ENCODE data around the gene TIMM29. TPM values are rescaled to one million over a fixed set of nuclear protein-coding genes. Genes with fewer than 3 reads are reported as not detected.
"Not testable (repeated sequence)": the region's sequence is repeated elsewhere in the genome, so short reads cannot be mapped to it uniquely, and the experiment has no call there.

TIMM29 gene
- total RNA-seq, 1 experiment from 2014 or later: 22.5 TPM

DNA sequence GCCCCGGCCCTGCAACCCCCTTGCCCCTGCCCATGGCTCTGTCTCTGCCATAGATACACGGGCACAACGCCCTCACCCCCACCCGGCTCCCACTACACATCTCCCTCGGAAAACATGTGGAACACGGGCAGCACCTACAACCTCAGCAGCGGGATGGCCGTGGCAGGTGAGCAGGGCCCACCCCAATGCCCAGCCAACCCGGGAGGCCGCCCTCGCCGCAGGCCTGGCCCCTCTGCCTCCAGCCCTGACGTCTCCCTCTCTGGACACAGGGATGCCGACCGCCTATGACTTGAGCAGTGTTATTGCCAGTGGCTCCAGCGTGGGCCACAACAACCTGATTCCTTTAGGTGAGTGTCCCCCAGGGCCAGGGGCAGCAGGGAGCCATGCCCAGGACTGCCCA, 7.8 kb upstream of the TIMM29 start:
- Histone ChIP-seq H3K36me3 (no peaks in the 10 kb centered on the region; the same call in 1 of the 2 replicates), H3K4me3 (no peak overlapping the region), H3K27me3 (no peaks in the 10 kb centered on the region), H3K4me1 (no peaks in the 10 kb centered on the region), H3K9me3 (replicated peaks) (no peaks in the 10 kb centered on the region), H3K27ac (no peak overlapping the region)
- no peak for DNase-seq

DNA sequence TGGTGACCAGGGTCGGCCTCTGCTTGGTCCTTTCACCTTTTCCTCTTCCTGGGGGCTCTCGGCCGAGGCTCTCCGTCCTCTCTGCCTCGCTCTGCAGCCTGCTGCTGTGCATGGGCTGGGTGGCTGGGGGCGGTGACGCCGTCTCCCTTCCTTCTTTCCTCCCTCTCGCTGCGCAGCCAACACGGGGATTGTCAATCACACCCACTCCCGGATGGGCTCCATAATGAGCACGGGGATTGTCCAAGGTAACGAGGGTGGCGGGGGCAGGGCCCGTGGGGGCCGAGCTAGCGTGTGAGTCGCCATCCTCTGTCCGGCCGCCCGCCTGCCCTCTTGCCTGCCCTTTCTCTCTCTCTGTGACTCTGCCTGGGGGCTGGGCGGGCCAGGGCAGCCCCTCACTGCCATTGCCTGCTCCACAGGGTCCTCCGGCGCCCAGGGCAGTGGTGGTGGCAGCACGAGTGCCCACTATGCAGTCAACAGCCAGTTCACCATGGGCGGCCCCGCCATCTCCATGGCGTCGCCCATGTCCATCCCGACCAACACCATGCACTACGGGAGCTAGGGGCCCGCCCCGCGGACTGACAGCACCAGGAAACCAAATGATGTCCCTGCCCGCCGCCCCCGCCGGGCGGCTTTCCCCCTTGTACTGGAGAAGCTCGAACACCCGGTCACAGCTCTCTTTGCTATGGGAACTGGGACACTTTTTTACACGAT, 7.3 kb upstream of the TIMM29 start:
- no peaks in the 10 kb centered on the region for H3K4me1 ChIP-seq
- no peak overlapping the region for H3K27ac ChIP-seq
- H3K9me3 ChIP-seq (replicated peaks): no peaks in the 10 kb centered on the region
- no peaks in the 10 kb centered on the region for H3K27me3 ChIP-seq
- no peak overlapping the region for H3K4me3 ChIP-seq
- H3K36me3 ChIP-seq: no peaks in the 10 kb centered on the region; the same call in 1 of the 2 replicates
- no peak for DNase-seq

DNA sequence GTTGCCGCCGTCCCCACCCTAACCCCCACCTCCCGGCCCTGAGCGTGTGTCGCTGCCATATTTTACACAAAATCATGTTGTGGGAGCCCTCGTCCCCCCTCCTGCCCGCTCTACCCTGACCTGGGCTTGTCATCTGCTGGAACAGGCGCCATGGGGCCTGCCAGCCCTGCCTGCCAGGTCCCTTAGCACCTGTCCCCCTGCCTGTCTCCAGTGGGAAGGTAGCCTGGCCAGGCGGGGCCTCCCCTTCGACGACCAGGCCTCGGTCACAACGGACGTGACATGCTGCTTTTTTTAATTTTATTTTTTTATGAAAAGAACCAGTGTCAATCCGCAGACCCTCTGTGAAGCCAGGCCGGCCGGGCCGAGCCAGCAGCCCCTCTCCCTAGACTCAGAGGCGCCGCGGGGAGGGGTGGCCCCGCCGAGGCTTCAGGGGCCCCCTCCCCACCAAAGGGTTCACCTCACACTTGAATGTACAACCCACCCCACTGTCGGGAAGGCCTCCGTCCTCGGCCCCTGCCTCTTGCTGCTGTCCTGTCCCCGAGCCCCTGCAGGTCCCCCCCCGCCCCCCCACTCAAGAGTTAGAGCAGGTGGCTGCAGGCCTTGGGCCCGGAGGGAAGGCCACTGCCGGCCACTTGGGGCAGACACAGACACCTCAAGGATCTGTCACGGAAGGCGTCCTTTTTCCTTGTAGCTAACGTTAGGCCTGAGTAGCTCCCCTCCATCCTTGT, 6.5 kb upstream of the TIMM29 start:
- no peaks in the 10 kb centered on the region for H3K27me3 ChIP-seq
- DNase-seq: no peak
- no peak overlapping the region for H3K4me3 ChIP-seq
- no peaks in the 10 kb centered on the region for H3K4me1 ChIP-seq
- H3K9me3 ChIP-seq (replicated peaks): no peaks in the 10 kb centered on the region
- H3K27ac ChIP-seq: no peak overlapping the region
- no peaks in the 10 kb centered on the region; the same call in 1 of the 2 replicates for H3K36me3 ChIP-seq

DNA sequence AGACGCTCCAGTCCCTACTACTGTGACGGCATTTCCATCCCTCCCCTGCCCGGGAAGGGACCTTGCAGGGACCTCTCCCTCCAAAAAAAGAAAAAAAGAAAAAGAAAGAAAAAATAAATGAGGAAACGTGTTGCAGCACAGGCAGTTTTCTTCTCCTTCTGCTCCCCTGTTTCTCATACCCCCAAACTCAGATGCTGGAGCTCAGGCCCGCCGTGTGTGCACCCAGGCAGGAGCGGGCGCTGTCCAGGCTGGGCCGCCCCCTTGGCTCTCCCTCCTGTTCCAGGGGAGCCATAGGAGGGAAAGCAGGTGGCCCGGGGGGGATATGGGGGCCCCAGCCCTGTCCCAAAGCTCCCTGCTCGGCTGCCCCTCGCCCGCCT, 6.0 kb upstream of the TIMM29 start:
- Histone ChIP-seq H3K4me3 (no peak overlapping the region), H3K36me3 (no peaks in the 10 kb centered on the region; the same call in 1 of the 2 replicates), H3K27ac (no peak overlapping the region), H3K4me1 (no peaks in the 10 kb centered on the region; the same call in 1 of the 2 replicates), H3K9me3 (replicated peaks) (no peaks in the 10 kb centered on the region), H3K27me3 (no peaks in the 10 kb centered on the region)
- DNase-seq: no peak

DNA sequence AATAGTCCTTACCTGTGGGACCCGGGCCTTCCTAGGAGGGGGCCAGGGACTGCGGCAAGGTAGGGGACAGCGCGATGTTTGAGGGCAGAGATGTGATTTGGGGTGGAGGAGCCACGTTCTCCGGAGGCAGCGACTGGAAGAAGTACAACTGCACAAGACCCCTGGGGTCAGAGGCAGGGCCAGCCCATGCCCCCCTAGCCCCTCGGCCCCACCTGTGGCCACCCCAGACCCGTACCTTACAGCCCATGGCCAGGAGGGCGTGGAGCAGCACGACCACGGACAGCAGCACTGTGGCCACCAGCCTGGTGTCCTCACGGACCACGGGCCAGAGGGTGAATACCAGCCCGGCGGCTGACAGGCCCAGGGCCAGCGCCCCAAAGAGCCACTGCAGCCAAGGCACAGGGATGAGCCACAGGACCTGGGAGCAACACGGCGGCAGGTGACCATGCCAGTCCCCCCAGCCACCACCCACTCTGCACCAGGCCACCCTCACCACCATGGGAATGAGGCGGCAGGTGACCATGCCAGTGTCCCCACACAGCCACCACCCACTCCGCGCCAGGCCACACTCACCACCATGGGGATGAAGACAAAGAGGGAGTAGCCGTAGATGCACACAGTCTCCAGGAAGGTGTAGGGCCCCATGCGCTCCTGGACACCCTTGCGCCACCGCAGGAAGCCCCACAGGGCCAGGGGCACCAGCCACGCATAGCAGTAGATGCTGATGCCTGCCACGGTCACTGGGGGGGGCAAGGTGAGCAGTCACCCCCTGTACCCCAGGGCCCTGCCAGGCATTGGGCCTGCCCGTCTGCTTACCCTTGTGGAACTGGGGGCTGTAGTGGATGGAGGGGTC, 5.1 kb upstream of the TIMM29 start:
- Histone ChIP-seq H3K27ac (no peak overlapping the region), H3K9me3 (replicated peaks) (no peaks in the 10 kb centered on the region), H3K4me3 (no peak overlapping the region), H3K36me3 (no peaks in the 10 kb centered on the region; the same call in 1 of the 2 replicates), H3K4me1 (no peaks in the 10 kb centered on the region; the same call in 1 of the 2 replicates), H3K27me3 (no peaks in the 10 kb centered on the region)
- no peak for DNase-seq

DNA sequence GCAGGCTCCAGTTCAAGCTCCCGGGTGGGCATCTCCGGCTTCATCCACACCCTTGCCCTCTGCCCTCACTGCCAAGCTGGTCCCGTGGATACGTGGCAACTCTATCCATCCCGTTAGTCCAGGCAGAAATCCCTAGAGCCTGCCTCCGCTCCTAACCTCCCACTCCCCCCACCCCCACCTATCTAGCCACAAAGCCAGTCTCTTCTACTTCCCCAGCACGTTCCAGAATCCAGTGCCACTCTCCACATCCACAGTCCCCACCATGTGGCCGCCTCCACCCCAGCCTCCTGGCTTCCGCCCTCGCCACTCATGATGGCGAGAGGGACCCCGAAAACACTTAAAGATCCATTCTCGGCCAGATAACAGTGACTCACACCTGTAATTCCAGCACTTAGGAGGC, 4.0 kb upstream of the TIMM29 start:
- Histone ChIP-seq H3K36me3 (no peaks in the 10 kb centered on the region; the same call in 1 of the 2 replicates), H3K4me3 (no peak overlapping the region), H3K9me3 (replicated peaks) (no peaks in the 10 kb centered on the region), H3K27me3 (no peaks in the 10 kb centered on the region), H3K4me1 (no peaks in the 10 kb centered on the region; the same call in 1 of the 2 replicates), H3K27ac (no peak overlapping the region)
- no peak for DNase-seq

DNA sequence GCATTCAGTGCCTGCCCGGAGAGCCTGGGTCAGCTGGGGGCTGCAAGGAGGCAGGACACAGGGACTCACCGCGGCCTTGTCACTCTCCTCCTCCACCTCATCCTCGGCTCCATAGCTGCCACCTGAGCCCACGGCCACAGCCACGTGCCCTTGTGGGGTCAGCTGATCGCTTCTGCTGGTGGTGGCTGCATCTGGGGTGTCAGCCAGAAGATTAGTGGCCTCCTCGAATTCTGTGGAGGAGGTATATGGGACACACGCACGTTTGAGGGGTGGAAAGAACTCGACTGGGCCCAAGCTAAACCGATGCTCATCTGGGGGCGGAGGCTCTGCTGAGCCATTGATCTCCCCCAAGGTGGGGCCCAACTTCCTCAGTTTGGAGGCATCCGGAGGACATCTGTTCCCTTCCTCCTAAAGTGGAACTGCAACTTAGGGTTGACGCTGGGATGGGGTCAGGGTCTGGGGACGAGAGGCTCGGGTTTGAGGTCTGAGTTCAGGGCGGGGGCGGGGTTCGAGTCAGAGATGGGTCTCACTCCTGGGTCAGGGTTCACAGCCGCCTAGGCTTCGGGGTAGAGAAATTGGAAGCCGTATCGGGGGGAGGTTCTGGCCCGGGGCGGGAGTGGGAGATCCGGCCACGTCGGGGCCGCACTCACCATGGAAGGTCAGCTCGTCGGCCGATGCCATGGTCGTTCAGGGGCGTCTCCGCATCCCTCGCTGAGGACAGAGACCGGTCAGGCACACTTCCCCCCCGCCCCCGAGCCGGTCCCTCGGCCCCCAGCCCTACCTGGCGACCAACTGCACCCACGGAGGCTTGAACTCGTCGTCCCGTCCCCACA, 665 bp upstream of the TIMM29 start:
- Histone ChIP-seq H3K27me3 (no peaks in the 10 kb centered on the region), H3K27ac (no peak overlapping the region; the same call in 1 of the 2 replicates), H3K4me1 (no peaks in the 10 kb centered on the region; the same call in 1 of the 2 replicates), H3K36me3 (0 out of 2 replicates have a peak, but pooled peaks cover 7% of the 10 kb centered on the region), H3K4me3 (peak overlapping the region; percentile 85), H3K9me3 (replicated peaks) (no peaks in the 10 kb centered on the region)
- no peak for DNase-seq

DNA sequence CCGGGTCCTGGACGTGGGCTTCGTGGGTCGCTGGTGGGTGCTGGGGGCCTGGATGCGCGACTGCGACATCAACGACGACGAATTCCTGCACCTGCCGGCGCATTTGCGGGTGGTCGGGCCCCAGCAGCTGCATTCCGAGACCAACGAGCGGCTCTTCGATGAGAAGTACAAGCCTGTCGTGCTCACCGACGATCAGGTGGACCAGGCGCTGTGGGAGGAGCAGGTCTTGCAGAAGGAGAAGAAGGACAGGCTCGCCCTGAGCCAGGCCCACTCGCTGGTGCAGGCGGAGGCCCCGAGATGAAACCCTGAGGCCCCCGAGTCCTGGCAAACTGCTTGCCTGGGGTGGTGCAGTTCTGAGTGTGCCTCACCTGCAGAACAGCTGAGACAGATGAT, 787 bp downstream of the TIMM29 start:
- Histone ChIP-seq H3K27me3 (no peaks in the 10 kb centered on the region), H3K27ac (no peak overlapping the region; the same call in 1 of the 2 replicates), H3K9me3 (replicated peaks) (no peaks in the 10 kb centered on the region), H3K36me3 (0 out of 2 replicates have a peak, but pooled peaks cover 7% of the 10 kb centered on the region), H3K4me3 (peak overlapping the region; percentile 85), H3K4me1 (no peaks in the 10 kb centered on the region; the same call in 1 of the 2 replicates)
- no peak for DNase-seq

DNA sequence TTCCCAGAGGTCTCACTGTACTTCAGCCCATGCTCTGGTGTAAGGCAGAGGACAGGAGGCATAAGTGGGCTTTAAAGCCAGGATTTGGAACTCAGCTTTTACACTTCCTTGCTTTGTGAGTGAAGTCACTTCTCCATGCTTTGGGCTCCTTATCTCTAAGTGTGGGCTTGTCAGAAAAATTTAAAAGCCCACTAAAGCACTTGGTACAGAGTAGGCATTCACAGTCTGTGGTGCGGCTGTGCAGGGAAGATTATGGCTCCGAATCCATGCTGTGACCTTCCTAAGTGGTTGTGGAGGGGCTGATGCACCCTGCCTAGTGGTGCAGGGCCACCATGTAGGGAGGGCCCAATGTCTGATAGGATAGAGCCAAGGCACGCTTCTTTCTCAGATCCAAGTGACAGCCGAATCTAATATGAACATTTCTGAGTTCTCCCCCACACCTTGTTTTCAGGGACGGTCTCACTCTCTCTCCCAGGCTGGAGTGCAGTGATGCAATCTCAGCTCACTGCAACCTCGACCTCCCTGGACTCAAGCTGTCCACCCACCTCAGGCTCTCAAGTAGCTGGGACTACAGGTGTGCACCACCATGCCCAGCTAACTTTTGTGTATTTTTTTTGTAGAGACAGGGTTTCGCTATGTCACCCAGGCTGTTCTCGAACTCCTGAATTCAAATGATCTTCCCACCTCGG, 6.9 kb downstream of the TIMM29 start:
- H3K27ac ChIP-seq: no peak overlapping the region
- 0 out of 2 replicates have a peak, but pooled peaks cover 4% of the 10 kb centered on the region for H3K36me3 ChIP-seq
- H3K9me3 ChIP-seq (replicated peaks): no peaks in the 10 kb centered on the region
- H3K4me3 ChIP-seq: no peak overlapping the region
- no peaks in the 10 kb centered on the region for H3K27me3 ChIP-seq
- no peaks in the 10 kb centered on the region; the same call in 1 of the 2 replicates for H3K4me1 ChIP-seq
- DNase-seq: no peak

DNA sequence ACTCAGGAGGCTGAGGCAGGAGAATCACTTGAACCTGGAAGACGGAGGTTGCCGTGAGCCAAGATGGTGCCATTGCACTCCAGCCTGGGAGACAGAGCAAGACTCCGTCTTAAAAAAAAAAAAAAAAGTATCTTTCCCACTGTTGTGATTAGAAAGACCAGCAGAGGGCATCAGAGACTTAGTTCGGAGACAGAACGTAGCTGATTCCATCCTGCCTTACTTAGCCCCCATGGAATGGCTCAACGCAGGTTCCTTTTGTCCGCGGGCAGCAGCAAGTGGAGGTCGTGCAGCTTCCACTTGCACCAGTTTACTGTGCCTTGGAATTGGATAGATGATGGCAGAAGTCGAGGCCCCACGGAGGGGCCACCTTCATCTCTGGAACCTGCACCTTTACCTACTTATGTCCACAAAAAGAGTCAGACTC, 8.1 kb downstream of the TIMM29 start:
- Histone ChIP-seq H3K9me3 (replicated peaks) (no peaks in the 10 kb centered on the region), H3K4me1 (no peaks in the 10 kb centered on the region; the same call in 1 of the 2 replicates), H3K27me3 (no peaks in the 10 kb centered on the region), H3K27ac (no peak overlapping the region), H3K4me3 (no peak overlapping the region), H3K36me3 (no peaks in the 10 kb centered on the region)
- DNase-seq: peak; percentile 66 to 87

DNA sequence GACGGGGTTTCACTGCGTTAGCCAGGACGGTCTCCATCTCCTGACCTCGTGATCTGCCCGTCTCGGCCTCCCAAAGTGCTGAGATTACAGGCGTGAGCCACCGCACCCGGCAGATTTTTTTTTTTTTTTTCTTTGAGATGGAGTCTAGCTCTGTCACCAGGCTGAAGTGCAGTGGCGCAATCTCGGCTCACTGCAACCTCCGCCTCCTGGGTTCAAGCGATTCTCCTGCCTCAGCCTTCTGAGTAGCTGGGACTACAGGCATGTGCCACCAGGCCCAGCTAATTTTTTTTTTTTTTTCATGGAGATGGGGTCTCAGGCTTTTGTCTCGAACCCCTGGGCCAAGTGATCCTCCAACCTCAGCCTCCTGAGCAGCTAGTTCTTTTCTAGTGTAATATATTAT, 13.0 kb downstream of the TIMM29 start:
- not testable (repeated sequence) for H3K36me3 ChIP-seq, DNase-seq

DNA sequence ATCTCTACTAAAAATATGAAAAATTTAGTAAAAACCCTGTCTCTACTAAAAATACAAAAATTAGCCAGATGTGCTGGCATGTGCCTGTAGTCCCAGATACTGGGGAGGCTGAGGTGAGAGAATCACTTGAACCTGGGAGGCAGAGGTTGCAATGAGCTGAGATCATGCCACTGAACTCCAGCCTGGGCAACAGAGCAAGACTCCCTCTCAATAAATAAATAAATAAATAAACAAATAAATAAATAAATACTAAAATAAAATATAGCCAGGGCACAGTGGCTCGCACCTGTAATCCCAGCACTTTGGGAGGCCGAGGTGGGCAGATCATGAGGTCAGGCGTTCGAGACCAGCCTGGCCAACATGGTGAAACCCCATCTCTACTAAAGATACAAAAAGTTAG, 14.8 kb downstream of the TIMM29 start:
- H3K4me1 ChIP-seq: peaks cover 21% of the 10 kb centered on the region
- not testable (repeated sequence) for H3K9me3 ChIP-seq (replicated peaks); H3K4me3 ChIP-seq; H3K36me3 ChIP-seq; H3K27ac ChIP-seq; H3K27me3 ChIP-seq; DNase-seq

More for the DNA sequence above, 13.0 kb downstream of the TIMM29 start:
- H3K27ac ChIP-seq; H3K9me3 ChIP-seq (replicated peaks); H3K4me1 ChIP-seq; H3K27me3 ChIP-seq: not testable (repeated sequence)
- peak overlapping the region; percentile 17; the same call in 1 of the 2 replicates for H3K4me3 ChIP-seq

DNA sequence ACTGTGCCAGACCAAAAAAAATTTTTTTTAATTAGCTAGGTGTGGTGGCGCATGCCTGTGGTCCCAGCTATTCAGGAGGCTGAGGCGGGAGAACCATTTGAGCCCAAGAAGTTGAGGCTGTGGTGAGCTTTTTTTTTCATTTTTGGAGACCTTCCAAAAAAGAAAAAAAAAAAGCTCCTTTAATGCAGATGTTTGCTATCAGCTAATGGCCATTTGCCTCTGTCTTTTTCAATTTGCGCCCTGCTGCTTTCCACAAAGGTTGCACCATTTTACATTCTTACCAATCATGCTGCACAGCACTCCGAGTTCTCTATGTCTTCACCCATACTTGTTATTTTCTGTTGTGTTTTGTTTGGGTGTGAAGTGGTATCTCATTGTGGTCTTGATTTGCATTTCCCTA, 16.7 kb downstream of the TIMM29 start:
- no peak overlapping the region for H3K27ac ChIP-seq
- DNase-seq: no peak
- no peaks in the 10 kb centered on the region for H3K9me3 ChIP-seq (replicated peaks)
- peaks cover 27% of the 10 kb centered on the region for H3K4me1 ChIP-seq
- H3K27me3 ChIP-seq: no peaks in the 10 kb centered on the region
- no peak overlapping the region for H3K4me3 ChIP-seq
- no peaks in the 10 kb centered on the region for H3K36me3 ChIP-seq
